ENCODE data around the gene PDE7B.

DNA sequence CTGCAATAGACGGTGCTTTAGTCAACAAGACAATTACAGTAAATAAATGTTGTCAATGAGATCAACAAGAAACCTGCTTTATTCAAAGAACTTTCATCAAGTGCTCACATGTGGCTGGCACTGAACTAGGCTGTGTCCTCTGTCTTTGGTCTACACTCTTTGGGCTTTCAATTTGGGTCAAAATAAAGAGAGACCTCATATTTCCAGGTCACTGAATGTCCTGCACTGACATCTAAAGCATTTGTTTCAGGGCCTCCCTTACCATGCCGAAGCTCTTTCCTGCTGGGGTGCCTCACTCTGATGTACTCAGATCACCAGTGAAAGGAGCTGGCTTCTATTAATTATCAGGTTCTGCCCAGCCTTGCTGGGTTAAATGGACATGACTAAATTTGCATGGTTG lies 32.0 kb downstream of the PDE7B start:
- TF ChIP-seq, protein P1, sequence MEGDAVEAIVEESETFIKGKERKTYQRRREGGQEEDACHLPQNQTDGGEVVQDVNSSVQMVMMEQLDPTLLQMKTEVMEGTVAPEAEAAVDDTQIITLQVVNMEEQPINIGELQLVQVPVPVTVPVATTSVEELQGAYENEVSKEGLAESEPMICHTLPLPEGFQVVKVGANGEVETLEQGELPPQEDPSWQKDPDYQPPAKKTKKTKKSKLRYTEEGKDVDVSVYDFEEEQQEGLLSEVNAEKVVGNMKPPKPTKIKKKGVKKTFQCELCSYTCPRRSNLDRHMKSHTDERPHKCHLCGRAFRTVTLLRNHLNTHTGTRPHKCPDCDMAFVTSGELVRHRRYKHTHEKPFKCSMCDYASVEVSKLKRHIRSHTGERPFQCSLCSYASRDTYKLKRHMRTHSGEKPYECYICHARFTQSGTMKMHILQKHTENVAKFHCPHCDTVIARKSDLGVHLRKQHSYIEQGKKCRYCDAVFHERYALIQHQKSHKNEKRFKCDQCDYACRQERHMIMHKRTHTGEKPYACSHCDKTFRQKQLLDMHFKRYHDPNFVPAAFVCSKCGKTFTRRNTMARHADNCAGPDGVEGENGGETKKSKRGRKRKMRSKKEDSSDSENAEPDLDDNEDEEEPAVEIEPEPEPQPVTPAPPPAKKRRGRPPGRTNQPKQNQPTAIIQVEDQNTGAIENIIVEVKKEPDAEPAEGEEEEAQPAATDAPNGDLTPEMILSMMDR (IDR thresholded peaks at IDR 0.05) = no peak
- TF ChIP-seq EP300 (IDR thresholded peaks at IDR 0.05) = no peak
- no peak for TF ChIP-seq POLR2AphosphoS5 (IDR thresholded peaks at IDR 0.05)
- no peak for TF ChIP-seq POLR2A (IDR thresholded peaks at IDR 0.05)
